BLaER1 treated with 17β-estradiol and CSF1 and Interleukin-3, amounts not matched to agents 10 nM and 100 nM (cell line): ENCODE results near the gene LIX1L.

Source experiments
- H3K27ac ChIP-seq, 11 experiments: shearing (Covaris generic); formaldehyde crosslinking; 2 replicates each; pipeline ENCODE4 v1.8.1; 2022
- H3K27me3 ChIP-seq, 11 experiments: shearing (Covaris generic); formaldehyde crosslinking; 2 replicates each; pipeline ENCODE4 v1.8.1; 2022
- H3K36me3 ChIP-seq, 11 experiments: shearing (Covaris generic); formaldehyde crosslinking; 2 replicates each; pipeline ENCODE4 v1.8.1; 2022
- H3K4me1 ChIP-seq, 10 experiments: shearing (Covaris generic); formaldehyde crosslinking; 2 replicates each; pipeline ENCODE4 v1.8.1; 2022
- H3K4me2 ChIP-seq, 11 experiments: shearing (Covaris generic); formaldehyde crosslinking; 2 replicates each; pipeline ENCODE4 v1.8.1; 2022
- H3K4me3 ChIP-seq, 10 experiments: shearing (Covaris generic); formaldehyde crosslinking; 2 replicates each; pipeline ENCODE4 v1.8.1; 2022
- H3K9ac ChIP-seq, 11 experiments: shearing (Covaris generic); formaldehyde crosslinking; 2 replicates each; pipeline ENCODE4 v1.8.1; 2022
- H3K9me3 ChIP-seq, 11 experiments: shearing (Covaris generic); formaldehyde crosslinking; replicated peaks in 1 of 11; 2 replicates each; pipeline ENCODE4 v1.8.1; 2022
- H4K20me1 ChIP-seq, 11 experiments: shearing (Covaris generic); formaldehyde crosslinking; 2 replicates each; pipeline ENCODE4 v1.8.1; 2022
- Cebpa-rat ChIP-seq, 11 experiments: shearing (Covaris generic); IDR thresholded peaks; 2 replicates each; pipeline ENCODE4 v1.8.1; 2022

The LIX1L gene

GRCh38 chr1:145995148-145995881 lies 37.5 kb upstream of the LIX1L start:
- no peak for TF ChIP-seq Cebpa-rat (IDR thresholded peaks at IDR 0.05)
- H3K27me3 ChIP-seq: no peaks in the 10 kb centered on the region
- H3K9me3 ChIP-seq: no peaks in the 10 kb centered on the region
- H3K9ac ChIP-seq: peak overlapping the region; percentile 88 to 95 (median 89)
- peak overlapping the region; percentile 77 to 95 (median 89) for H3K27ac ChIP-seq
- H3K4me1 ChIP-seq: peaks cover 59 to 75% (median 64%) of the 10 kb centered on the region in 10 experiments
- peaks cover 29 to 41% (median 35%) of the 10 kb centered on the region in 11 experiments for H3K36me3 ChIP-seq
- H4K20me1 ChIP-seq: peaks cover 28 to 57% (median 37%) of the 10 kb centered on the region in 11 experiments
- peak overlapping the region; percentile 84 to 98 (median 94) for H3K4me2 ChIP-seq
- H3K4me3 ChIP-seq: peak overlapping the region; percentile 85 to 99 (median 90)

- peak overlapping the region in 10 of 11 experiments; percentile 86 to 95 (median 90); a peak in 15 of 22 replicates for H3K27ac ChIP-seq
- no peaks in the 10 kb centered on the region for H3K9me3 ChIP-seq
- H4K20me1 ChIP-seq: peaks cover 28 to 57% (median 37%) of the 10 kb centered on the region in 11 experiments
- H3K4me3 ChIP-seq: peak overlapping the region; percentile 85 to 99 (median 90)
- H3K36me3 ChIP-seq: peaks cover 29 to 41% (median 35%) of the 10 kb centered on the region in 11 experiments
- peak overlapping the region; percentile 84 to 98 (median 94) for H3K4me2 ChIP-seq
- H3K4me1 ChIP-seq: peaks cover 52 to 71% (median 57%) of the 10 kb centered on the region in 10 experiments
- TF ChIP-seq Cebpa-rat (IDR thresholded peaks at IDR 0.05): no peak
- H3K9ac ChIP-seq: peak overlapping the region; percentile 88 to 95 (median 89)
- H3K27me3 ChIP-seq: no peaks in the 10 kb centered on the region
These were observed 36.7 kb upstream of the LIX1L start for GRCh38 chr1:145994391-145995120.

DNA sequence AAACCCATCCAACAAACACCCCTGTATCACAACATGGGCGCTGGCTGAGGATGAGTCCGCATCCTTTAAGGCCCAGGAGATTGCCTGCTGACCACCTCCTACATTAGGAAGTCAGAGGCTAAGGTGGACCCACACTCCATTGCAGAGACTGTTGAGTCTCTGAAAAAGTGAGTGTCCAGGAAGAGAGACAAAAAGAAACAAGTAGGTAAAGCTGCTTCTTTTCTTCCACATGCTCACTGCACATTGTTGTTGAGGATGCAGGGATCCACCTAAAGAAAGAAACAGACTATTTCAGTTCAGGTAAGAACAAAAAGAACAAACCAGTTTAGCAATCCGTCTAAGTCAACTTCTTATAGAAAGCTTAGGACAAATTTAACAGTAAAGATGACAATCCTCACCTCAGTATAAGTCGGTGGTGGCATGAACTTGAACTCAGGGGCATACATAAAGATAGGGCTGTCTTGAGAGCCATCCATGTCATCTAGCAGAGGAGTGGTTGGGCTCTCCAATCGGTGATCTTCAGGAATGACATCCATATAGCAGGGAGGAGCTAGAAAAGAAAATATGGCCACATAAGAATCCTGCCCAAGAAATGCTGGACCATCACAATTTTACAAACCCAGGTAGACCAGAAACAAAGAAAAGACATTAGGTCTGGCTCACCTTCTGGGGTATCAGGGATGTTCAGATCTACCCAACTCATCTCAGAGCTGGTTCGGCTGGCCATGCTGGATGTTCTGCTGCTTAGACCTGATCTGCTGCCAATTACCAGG lies 36.0 kb upstream of the LIX1L start:
- peak overlapping the region; percentile 88 to 95 (median 89) for H3K9ac ChIP-seq
- no peaks in the 10 kb centered on the region for H3K27me3 ChIP-seq
- peak overlapping the region in 4 of 11 experiments; percentile 43 to 92 (median 89); a peak in 3 of 22 replicates for H3K27ac ChIP-seq
- no peak for TF ChIP-seq Cebpa-rat (IDR thresholded peaks at IDR 0.05)
- peaks cover 29 to 41% (median 35%) of the 10 kb centered on the region in 11 experiments for H3K36me3 ChIP-seq
- peaks cover 28 to 57% (median 37%) of the 10 kb centered on the region in 11 experiments for H4K20me1 ChIP-seq
- no peaks in the 10 kb centered on the region for H3K9me3 ChIP-seq
- H3K4me1 ChIP-seq: peaks cover 45 to 67% (median 50%) of the 10 kb centered on the region in 10 experiments
- peak overlapping the region; percentile 84 to 98 (median 94) for H3K4me2 ChIP-seq
- peak overlapping the region; percentile 85 to 99 (median 90) for H3K4me3 ChIP-seq

DNA sequence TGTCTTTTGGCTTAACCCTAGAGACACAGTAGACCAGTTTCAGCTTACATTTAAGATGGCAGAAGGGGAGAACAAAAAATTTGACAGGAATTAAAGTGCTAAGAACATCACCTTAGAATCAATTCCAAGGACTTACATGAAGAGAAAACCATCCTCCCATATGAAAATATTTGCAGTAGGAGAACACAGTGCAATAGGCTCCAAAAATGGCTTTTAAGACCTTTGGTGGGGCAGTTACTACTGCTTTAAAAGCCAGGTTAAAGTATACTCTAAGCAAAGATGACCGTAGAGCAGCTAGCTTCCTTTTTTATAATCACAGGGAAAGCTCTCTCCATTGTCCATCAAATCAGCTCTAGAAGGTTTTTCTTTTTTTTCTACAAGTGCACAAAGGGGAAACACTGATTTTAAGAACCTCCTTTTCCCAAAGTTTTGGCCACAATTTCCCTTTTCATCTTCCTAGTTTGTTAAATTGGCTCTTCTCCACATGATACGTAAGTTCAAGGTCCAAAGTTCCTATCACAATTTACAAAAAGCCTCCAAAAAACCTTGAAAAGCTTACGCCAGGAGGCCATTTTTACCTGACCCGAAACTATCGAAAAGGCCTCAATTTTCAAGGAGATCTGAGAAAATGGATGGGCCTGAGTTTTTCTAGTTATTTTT lies 35.3 kb upstream of the LIX1L start:
- Histone ChIP-seq H3K4me1 (peaks cover 38 to 67% (median 47%) of the 10 kb centered on the region in 10 experiments), H3K9me3 (no peaks in the 10 kb centered on the region), H4K20me1 (peaks cover 28 to 57% (median 37%) of the 10 kb centered on the region in 11 experiments), H3K36me3 (peaks cover 29 to 41% (median 35%) of the 10 kb centered on the region in 11 experiments), H3K4me3 (peak overlapping the region; percentile 85 to 99 (median 90)), H3K4me2 (peak overlapping the region; percentile 84 to 98 (median 94)), H3K27me3 (no peaks in the 10 kb centered on the region), H3K27ac (peak overlapping the region in 3 of 11 experiments; percentile 22 to 43 (median 24); a peak in 4 of 22 replicates), H3K9ac (peak overlapping the region; percentile 1 to 95 (median 89); a peak in 12 of 22 replicates)
- TF ChIP-seq Cebpa-rat (IDR thresholded peaks at IDR 0.05): no peak

DNA sequence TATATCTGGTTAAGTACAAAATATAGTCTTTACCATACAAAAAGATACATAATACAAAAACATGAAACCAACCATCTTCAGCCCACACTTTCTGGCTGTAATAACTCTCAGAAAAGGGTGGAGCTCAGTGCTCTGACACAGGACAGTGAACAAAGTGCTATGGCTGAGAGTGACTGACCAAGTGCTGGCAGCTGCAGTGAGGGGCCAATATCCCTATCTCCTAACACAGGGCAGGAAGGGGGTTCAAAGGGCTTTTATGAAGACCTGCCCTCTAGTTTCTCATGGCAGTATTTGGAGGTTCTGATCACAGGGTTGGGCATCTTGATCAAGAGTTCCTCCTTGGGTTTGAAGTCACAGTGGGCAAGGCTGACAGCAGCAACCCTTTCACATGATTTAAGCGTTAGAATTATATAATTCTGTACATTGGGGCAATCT lies 34.7 kb upstream of the LIX1L start:
- peak overlapping the region; percentile 84 to 98 (median 94); a peak in 21 of 22 replicates for H3K4me2 ChIP-seq
- H3K36me3 ChIP-seq: peaks cover 29 to 41% (median 35%) of the 10 kb centered on the region in 11 experiments
- H3K9me3 ChIP-seq: no peaks in the 10 kb centered on the region
- H3K4me1 ChIP-seq: peaks cover 32 to 67% (median 42%) of the 10 kb centered on the region in 10 experiments
- no peak for TF ChIP-seq Cebpa-rat (IDR thresholded peaks at IDR 0.05)
- H3K9ac ChIP-seq: peak overlapping the region in 9 of 11 experiments; percentile 1 to 95 (median 89); a peak in 9 of 22 replicates
- H3K4me3 ChIP-seq: peak overlapping the region in 9 of 10 experiments; percentile 2 to 99 (median 88); a peak in 12 of 20 replicates
- H4K20me1 ChIP-seq: peaks cover 28 to 57% (median 37%) of the 10 kb centered on the region in 11 experiments
- H3K27me3 ChIP-seq: no peaks in the 10 kb centered on the region
- H3K27ac ChIP-seq: peak overlapping the region in 2 of 11 experiments; percentile 24 to 43; a peak in 5 of 22 replicates

DNA sequence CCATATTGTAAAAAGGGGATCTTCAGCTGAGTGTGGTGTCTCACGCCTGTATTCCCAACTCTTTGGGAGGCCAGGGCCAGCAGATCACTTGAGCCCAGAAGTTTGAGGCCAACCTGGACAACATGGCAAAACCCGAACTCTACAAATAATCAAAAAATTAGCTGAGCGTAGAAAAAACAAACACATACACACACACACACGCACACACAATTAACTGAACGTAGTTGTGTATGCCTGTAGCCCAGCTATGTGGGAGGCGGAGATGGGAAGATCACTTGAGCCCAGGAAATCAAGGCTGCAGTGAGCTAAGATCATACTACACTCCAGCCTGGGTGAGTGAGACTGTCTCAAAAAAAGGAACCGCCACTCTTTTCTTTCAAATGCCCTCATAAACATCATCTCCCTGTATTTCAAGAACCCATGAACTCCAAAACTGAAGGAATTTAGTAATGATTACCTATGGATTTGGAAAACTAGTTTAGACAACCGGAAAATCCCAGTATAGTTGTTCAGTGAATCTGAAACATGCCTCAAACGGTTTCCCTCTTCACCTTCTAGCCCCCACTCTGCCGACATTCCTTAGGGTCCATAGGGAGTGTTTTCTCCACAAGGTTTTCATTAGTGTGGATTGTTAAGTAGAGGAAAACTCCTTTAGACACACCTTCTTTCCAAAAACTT lies 34.1 kb upstream of the LIX1L start:
- H3K9me3 ChIP-seq: no peaks in the 10 kb centered on the region
- no peak for TF ChIP-seq Cebpa-rat (IDR thresholded peaks at IDR 0.05)
- no peaks in the 10 kb centered on the region for H3K27me3 ChIP-seq
- peaks cover 29 to 41% (median 35%) of the 10 kb centered on the region in 11 experiments for H3K36me3 ChIP-seq
- H3K4me2 ChIP-seq: peak overlapping the region in 10 of 11 experiments; percentile 84 to 98 (median 92); a peak in 12 of 22 replicates
- H3K4me1 ChIP-seq: peaks cover 27 to 67% (median 35%) of the 10 kb centered on the region in 10 experiments
- H3K27ac ChIP-seq: peak overlapping the region in 3 of 11 experiments; percentile 8 to 43 (median 24); a peak in 4 of 22 replicates
- H3K9ac ChIP-seq: peak overlapping the region in 2 of 11 experiments; percentile 88 to 95; a peak in 5 of 22 replicates
- H3K4me3 ChIP-seq: peak overlapping the region in 1 of 10 experiments; percentile 88; a peak in 4 of 20 replicates
- peaks cover 28 to 57% (median 37%) of the 10 kb centered on the region in 11 experiments for H4K20me1 ChIP-seq

GRCh38 chr1:145990249-145990855 lies 32.5 kb upstream of the LIX1L start:
- H3K4me1 ChIP-seq: peaks cover 34 to 82% (median 43%) of the 10 kb centered on the region in 10 experiments
- no peak overlapping the region for H3K4me3 ChIP-seq
- H3K9ac ChIP-seq: no peak overlapping the region
- TF ChIP-seq Cebpa-rat (IDR thresholded peaks at IDR 0.05): no peak
- H3K36me3 ChIP-seq: peaks cover 29 to 38% (median 34%) of the 10 kb centered on the region in 11 experiments
- H3K9me3 ChIP-seq: no peaks in the 10 kb centered on the region
- no peak overlapping the region for H3K4me2 ChIP-seq
- no peaks in the 10 kb centered on the region for H3K27me3 ChIP-seq
- no peak overlapping the region for H3K27ac ChIP-seq
- peaks cover 25 to 48% (median 30%) of the 10 kb centered on the region in 11 experiments for H4K20me1 ChIP-seq
